IMR-90 (cell line): ENCODE measurements around the gene CUL9. TPM values are rescaled to one million over a fixed set of nuclear protein-coding genes. Genes with fewer than 3 reads are reported as not detected.

Experiments
- polyA plus RNA-seq, 3 experiments: library from polyadenylated mRNA; depleted of rRNA; stranded (reverse); fragments of >200 nt; gene quantifications; 2 replicates each; pipeline ENCODE4 v1.2.3, GENCODE V29; 2012; ENCODE audit warnings: low replicate concordance in 1 of 3
- total RNA-seq: library from RNA; depleted of rRNA; stranded (reverse); fragments of >200 nt; gene quantifications from 2 replicates; pipeline ENCODE4 v1.2.3, GENCODE V29; 2012; rRNA removed

The CUL9 gene
- total and polyA plus RNA-seq, 2 of the 4 experiments (the other 2 are of a cell fraction) = 7.7 to 19.5 TPM

Other genes with a start within 250 kb of the CUL9 start
- gene GNMT, start 221.4 kb upstream of the CUL9 start, total RNA-seq = not detected in 2 replicates
- 0.36 TPM in 1 of 2 replicates, not detected in the other for gene GNMT, start 221.4 kb upstream of the CUL9 start, polyA plus RNA-seq (2012; rRNA removed)
- 9.4 and 10.6 TPM in 2 replicates for gene PEX6, start 203.0 kb upstream of the CUL9 start, total RNA-seq
- 9.6 and 10.4 TPM in 2 replicates for gene PEX6, start 203.0 kb upstream of the CUL9 start, polyA plus RNA-seq (2012; rRNA removed)
- gene PPP2R5D, start 197.6 kb upstream of the CUL9 start, total RNA-seq = 60.5 and 68.8 TPM in 2 replicates
- 50.6 and 55.6 TPM in 2 replicates for gene PPP2R5D, start 197.6 kb upstream of the CUL9 start, polyA plus RNA-seq (2012; rRNA removed)
- 116 and 119 TPM in 2 replicates for gene MEA1, start 168.2 kb upstream of the CUL9 start, total RNA-seq
- gene MEA1, start 168.2 kb upstream of the CUL9 start, polyA plus RNA-seq (2012; rRNA removed) = 126 TPM in 2 replicates
- 69.7 and 76.0 TPM in 2 replicates for gene KLHDC3, start 167.9 kb upstream of the CUL9 start, total RNA-seq
- gene KLHDC3, start 167.9 kb upstream of the CUL9 start, polyA plus RNA-seq (2012; rRNA removed) = 50.5 and 57.1 TPM in 2 replicates
- 106 and 114 TPM in 2 replicates for gene RRP36, start 160.6 kb upstream of the CUL9 start, total RNA-seq
- 54.3 and 55.1 TPM in 2 replicates for gene RRP36, start 160.6 kb upstream of the CUL9 start, polyA plus RNA-seq (2012; rRNA removed)
- 33.3 and 39.3 TPM in 2 replicates for gene CUL7, start 128.3 kb upstream of the CUL9 start, total RNA-seq
- gene CUL7, start 128.3 kb upstream of the CUL9 start, polyA plus RNA-seq (2012; rRNA removed) = 38.0 and 39.9 TPM in 2 replicates
- gene MRPL2, start 122.8 kb upstream of the CUL9 start, total RNA-seq = 15.8 and 18.1 TPM in 2 replicates
- 45.9 and 46.8 TPM in 2 replicates for gene MRPL2, start 122.8 kb upstream of the CUL9 start, polyA plus RNA-seq (2012; rRNA removed)
- gene KLC4, start 122.6 kb upstream of the CUL9 start, total RNA-seq = 9.7 and 10.9 TPM in 2 replicates
- 12.4 and 13.0 TPM in 2 replicates for gene KLC4, start 122.6 kb upstream of the CUL9 start, polyA plus RNA-seq (2012; rRNA removed)
- 44.4 and 47.1 TPM in 2 replicates for gene PTK7, start 105.9 kb upstream of the CUL9 start, total RNA-seq
- gene PTK7, start 105.9 kb upstream of the CUL9 start, polyA plus RNA-seq (2012; rRNA removed) = 122 and 142 TPM in 2 replicates
- 20.6 TPM in 2 replicates for gene SRF, start 10.9 kb upstream of the CUL9 start, total RNA-seq
- gene SRF, start 10.9 kb upstream of the CUL9 start, polyA plus RNA-seq (2012; rRNA removed) = 56.3 and 69.1 TPM in 2 replicates
- 19.0 and 22.8 TPM in 2 replicates for gene DNPH1, start 47.3 kb downstream of the CUL9 start, total RNA-seq
- 47.8 and 58.0 TPM in 2 replicates for gene DNPH1, start 47.3 kb downstream of the CUL9 start, polyA plus RNA-seq (2012; rRNA removed)
- under 0.01 TPM in 1 of 2 replicates, not detected in the other for gene TTBK1, start 61.3 kb downstream of the CUL9 start, total RNA-seq
- gene TTBK1, start 61.3 kb downstream of the CUL9 start, polyA plus RNA-seq (2012; rRNA removed) = 0.01 and 0.02 TPM in 2 replicates
- gene SLC22A7, start 116.1 kb downstream of the CUL9 start, total RNA-seq = not detected in 2 replicates
- not detected in 2 replicates for gene SLC22A7, start 116.1 kb downstream of the CUL9 start, polyA plus RNA-seq (2012; rRNA removed)
- gene CRIP3, start 126.6 kb downstream of the CUL9 start, total RNA-seq = not detected in 2 replicates
- gene CRIP3, start 126.6 kb downstream of the CUL9 start, polyA plus RNA-seq (2012; rRNA removed) = not detected in 2 replicates
- gene ZNF318, start 187.5 kb downstream of the CUL9 start, total RNA-seq = 5.6 and 5.7 TPM in 2 replicates
- 6.6 and 6.7 TPM in 2 replicates for gene ZNF318, start 187.5 kb downstream of the CUL9 start, polyA plus RNA-seq (2012; rRNA removed)
- 4.7 and 7.0 TPM in 2 replicates for gene ABCC10, start 245.3 kb downstream of the CUL9 start, total RNA-seq
- 26.3 and 28.0 TPM in 2 replicates for gene ABCC10, start 245.3 kb downstream of the CUL9 start, polyA plus RNA-seq (2012; rRNA removed)